Endothelial cell of umbilical vein (primary cell): ENCODE data around the gene SOCS7. TPM values are rescaled to one million over a fixed set of nuclear protein-coding genes. Genes with fewer than 3 reads are reported as not detected.

Source experiments
- BruUV-seq: library from RNA; stranded (reverse); fragments of 400-500 nt; replicated peaks from 2 replicates; lab custom pipeline; 2021; lab: Mats Ljungman, UMichigan
- CTCF ChIA-PET: fragments of 300-600, 350-600 bp; sonication (Branson Sonifier 250); formaldehyde crosslinking; loops from one replicate; lab custom pipeline; 2021; ENCODE audit warnings: antibody characterized with exemption, inconsistent platforms; lab: Charles Lee
- POLR2A ChIA-PET: fragments of 300-600, 350-600 bp; sonication (Branson Sonifier 250); formaldehyde crosslinking; loops from one replicate; lab custom pipeline; 2021; ENCODE audit warnings: antibody characterized with exemption, inconsistent platforms; lab: Charles Lee
- DNase-seq: peaks from one replicate; pipeline ENCODE4 v3.0.0-alpha.2; 2011; ENCODE audit warnings: low read depth, low spot score
- FAIRE-seq: peaks from 2 replicates; lab custom pipeline; 2011; peaks lifted over from hg19 to GRCh38; lab: Jason Lieb, UNC
- H2AFZ ChIP-seq: 2 replicates; pipeline ENCODE4 v1.6.0; 2012; ENCODE audit warnings: low read depth, low read length, control low read depth, inconsistent platforms
- H3K27ac ChIP-seq: 2 replicates; pipeline ENCODE4 v1.5.1; 2011; ENCODE audit warnings: low read depth, mild to moderate bottlenecking, control low read depth, low read length, moderate library complexity; ENCODE audit not compliant: insufficient read depth
- H3K27me3 ChIP-seq, 2 experiments: 2 replicates each; pipeline versions ENCODE4 v1.6.0 to v1.6.1; 2011; ENCODE audit warnings: low read length in 2 of 2, mixed read lengths in 1 of 2; ENCODE audit not compliant: control insufficient read depth in 2 of 2, insufficient read depth in 2 of 2
- H3K36me3 ChIP-seq, 2 experiments: 2 replicates in 1 of 2; 3 replicates in 1 of 2; pipeline ENCODE4 v1.5.1; 2011; ENCODE audit warnings: low read length in 2 of 2, mild to moderate bottlenecking in 1 of 2, moderate library complexity in 1 of 2; ENCODE audit not compliant: control insufficient read depth in 2 of 2, insufficient read depth in 2 of 2; ENCODE audit errors: extremely low read depth in 1 of 2
- H3K4me1 ChIP-seq: 3 replicates; pipeline ENCODE4 v1.5.1; 2011; ENCODE audit warnings: mild to moderate bottlenecking, low read length; ENCODE audit not compliant: control insufficient read depth, insufficient read depth; ENCODE audit errors: extremely low read depth
- H3K4me2 ChIP-seq: 2 replicates; pipeline ENCODE4 v1.6.1; 2011; ENCODE audit warnings: low read length, control low read depth, mixed read lengths; ENCODE audit not compliant: insufficient read depth
- H3K4me3 ChIP-seq, 3 experiments: fragments of 200-600 bp in 1 of 3; sonication (generic), shearing (Covaris generic) in 1 of 3; replicated peaks in 1 of 3; 2 replicates each; pipeline ENCODE4 v1.5.1; 2011 to 2016; ENCODE audit warnings: control low read depth in 3 of 3, low read length in 3 of 3, mild to moderate bottlenecking in 2 of 3, inconsistent platforms in 1 of 3, low read depth in 1 of 3, moderate library complexity in 1 of 3; ENCODE audit not compliant: insufficient read depth in 1 of 3
- H3K79me2 ChIP-seq: 2 replicates; pipeline ENCODE4 v1.6.0; 2012; ENCODE audit warnings: low read length, inconsistent platforms; ENCODE audit not compliant: control insufficient read depth, insufficient read depth
- H3K9ac ChIP-seq: replicated peaks from 2 replicates; pipeline ENCODE3; 2011; ENCODE audit warnings: low read length, control low read depth; ENCODE audit not compliant: insufficient read depth; ENCODE audit errors: extremely low read depth
- H3K9me1 ChIP-seq: replicated peaks from 3 replicates; pipeline ENCODE4 v1.6.0; 2011; ENCODE audit warnings: mild to moderate bottlenecking, low read length; ENCODE audit not compliant: control insufficient read depth, insufficient read depth; ENCODE audit errors: extremely low read depth
- H3K9me3 ChIP-seq: replicated peaks from 2 replicates; pipeline ENCODE4 v1.5.1; 2012; ENCODE audit warnings: low read length, inconsistent platforms; ENCODE audit not compliant: control insufficient read depth, insufficient read depth
- H4K20me1 ChIP-seq: replicated peaks from 2 replicates; pipeline ENCODE3; 2011; ENCODE audit warnings: mild to moderate bottlenecking, low read length; ENCODE audit not compliant: control insufficient read depth, insufficient read depth; ENCODE audit errors: extremely low read depth
- CTCF ChIP-seq, 2 donors: IDR thresholded peaks; 1 replicate in 1 of 2; 2 replicates in 1 of 2; pipeline ENCODE4 v1.5.1; 2011; ENCODE audit warnings: low read length in 2 of 2, mild to moderate bottlenecking in 2 of 2, moderate library complexity in 2 of 2, control low read depth in 1 of 2, inconsistent platforms in 1 of 2, low read depth in 1 of 2; ENCODE audit not compliant: insufficient read depth in 1 of 2; ENCODE audit errors: extremely low read depth in 1 of 2
- EZH2 ChIP-seq: IDR thresholded peaks from 2 replicates; pipeline ENCODE4 v1.6.1; 2012; ENCODE audit warnings: borderline replicate concordance, low read depth, mild to moderate bottlenecking, moderate library complexity, low read length, inconsistent platforms; ENCODE audit not compliant: severe bottlenecking
- FOS ChIP-seq: IDR thresholded peaks from 2 replicates; pipeline ENCODE4 v1.6.1; 2011; ENCODE audit warnings: mild to moderate bottlenecking, low read length, moderate library complexity, borderline replicate concordance; ENCODE audit not compliant: insufficient read depth
- GATA2 ChIP-seq: IDR thresholded peaks from 2 replicates; pipeline ENCODE4 v1.7.0; 2011; ENCODE audit warnings: low read depth, mild to moderate bottlenecking, moderate library complexity, mixed read lengths, low read length; ENCODE audit not compliant: insufficient read length, insufficient read depth
- JUN ChIP-seq: IDR thresholded peaks from 2 replicates; pipeline ENCODE4 v1.6.1; 2011; ENCODE audit warnings: borderline replicate concordance, low read depth; ENCODE audit not compliant: insufficient read length, insufficient read depth
- MAX ChIP-seq: IDR thresholded peaks from 2 replicates; pipeline ENCODE4 v1.6.1; 2011; ENCODE audit not compliant: insufficient read depth, insufficient read length
- MYC ChIP-seq: IDR thresholded peaks from one replicate; pipeline ENCODE4 v1.6.1; 2011; ENCODE audit warnings: mild to moderate bottlenecking, low read depth, low read length
- POLR2A ChIP-seq: IDR thresholded peaks from 2 replicates; pipeline ENCODE4 v1.6.1; 2012; ENCODE audit warnings: low read depth, mild to moderate bottlenecking, control low read depth, low read length
- POLR2AphosphoS5 ChIP-seq: IDR thresholded peaks from 2 replicates; pipeline ENCODE4 v1.6.1; 2012; ENCODE audit warnings: low read depth, mild to moderate bottlenecking, control low read depth, low read length, moderate library complexity; ENCODE audit not compliant: insufficient read depth
- dilution Hi-C: fragments of 300-500 bp; cut with MboI; formaldehyde crosslinking; loops from one replicate; pipeline ENCODE4 v1.15.0; 2019; ENCODE audit warnings: low sequenced_read_pairs; ENCODE audit not compliant: extremely low pct_ligation_motif_present
- intact Hi-C: fragments of 100-400 bp; cut with micrococcal nuclease; formaldehyde crosslinking; loops from one replicate; pipeline ENCODE4 v1.10.0; 2022
- polyA plus RNA-seq, 4 experiments: library from polyadenylated mRNA; depleted of rRNA in 3 of 4; stranded (reverse) in 3 of 4; unstranded in 1 of 4; fragments of >200 nt; gene quantifications; 2 replicates each; pipeline versions ENCODE4 v1.2.1 to v1.2.3, GENCODE V29; 2011 to 2012; ENCODE audit warnings: missing spikeins in 1 of 4
- total RNA-seq: library from RNA; stranded (reverse); gene quantifications from 2 replicates; pipeline ENCODE4 v1.2.3, GENCODE V29; 2021

SOCS7 gene
- total and polyA plus RNA-seq, 2 donors (not counting 3 experiments of a cell fraction or from before 2014, with no cell fraction given) = 5.9 to 10.4 TPM

- intact Hi-C loops = no loop called here
- no peaks in the 10 kb centered on the region for H3K4me1 ChIP-seq
- BruUV-seq = no TSS peak
- FAIRE-seq (no peak), DNase-seq (no peak)
- ChIA-PET CTCF (interaction anchor here (0.6 to 1.0 kb wide), 3 partner anchors 9 to 57 kb away, joined by 4 to 5 read pairs (median 4); no protein-coding TSS in a partner anchor), POLR2A (no interaction called here)
- H3K9ac ChIP-seq = no peak overlapping the region
- no peak overlapping the region for H3K4me3 ChIP-seq
- no peaks in the 10 kb centered on the region for H3K9me3 ChIP-seq
- H3K36me3 ChIP-seq = peaks cover 0 to 2% of the 10 kb centered on the region in 2 experiments
- dilution Hi-C loops = no loop called here
- no peaks in the 10 kb centered on the region for H4K20me1 ChIP-seq
- H3K9me1 ChIP-seq = no peaks in the 10 kb centered on the region
- H3K27ac ChIP-seq = no peak overlapping the region
- TF ChIP-seq JUN (no peak), MYC (no peak), EZH2 (no peak), POLR2A (no peak), MAX (no peak), POLR2AphosphoS5 (no peak), GATA2 (no peak), FOS (no peak), CTCF (IDR thresholded peaks at IDR 0.05; ENCODE audit: extremely low read depth in 1 of 2, insufficient read depth in 1 of 2, low read depth in 1 of 2, low read length in 2 of 2) (no peak)
- H3K4me2 ChIP-seq = no peak overlapping the region
- no peak overlapping the region for H2AFZ ChIP-seq
- H3K79me2 ChIP-seq = no peaks in the 10 kb centered on the region
- H3K27me3 ChIP-seq = peaks cover 0 to 3% of the 10 kb centered on the region in 2 experiments
Measured at GRCh38 chr17:38405654-38406053, 54.0 kb downstream of the SOCS7 start.
